ENCODE data around the gene FILIP1L.

DNA sequence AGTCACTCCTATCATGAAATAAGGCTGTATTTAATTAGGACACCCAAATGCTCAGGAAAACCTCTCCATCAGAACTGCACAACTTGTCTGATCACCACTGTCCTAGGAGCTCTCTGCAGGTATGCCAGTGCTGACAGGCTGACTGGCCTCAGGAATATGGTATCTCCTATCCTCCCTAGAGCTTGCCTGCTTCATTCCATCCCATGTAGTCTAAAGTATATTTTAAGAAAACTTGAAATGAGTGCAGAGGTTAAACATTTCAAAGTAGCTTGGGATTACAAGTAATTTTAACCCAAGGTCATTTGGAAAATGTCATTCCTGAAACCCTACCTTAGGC, 23.7 kb downstream of the FILIP1L start:
- TF ChIP-seq, protein P1, sequence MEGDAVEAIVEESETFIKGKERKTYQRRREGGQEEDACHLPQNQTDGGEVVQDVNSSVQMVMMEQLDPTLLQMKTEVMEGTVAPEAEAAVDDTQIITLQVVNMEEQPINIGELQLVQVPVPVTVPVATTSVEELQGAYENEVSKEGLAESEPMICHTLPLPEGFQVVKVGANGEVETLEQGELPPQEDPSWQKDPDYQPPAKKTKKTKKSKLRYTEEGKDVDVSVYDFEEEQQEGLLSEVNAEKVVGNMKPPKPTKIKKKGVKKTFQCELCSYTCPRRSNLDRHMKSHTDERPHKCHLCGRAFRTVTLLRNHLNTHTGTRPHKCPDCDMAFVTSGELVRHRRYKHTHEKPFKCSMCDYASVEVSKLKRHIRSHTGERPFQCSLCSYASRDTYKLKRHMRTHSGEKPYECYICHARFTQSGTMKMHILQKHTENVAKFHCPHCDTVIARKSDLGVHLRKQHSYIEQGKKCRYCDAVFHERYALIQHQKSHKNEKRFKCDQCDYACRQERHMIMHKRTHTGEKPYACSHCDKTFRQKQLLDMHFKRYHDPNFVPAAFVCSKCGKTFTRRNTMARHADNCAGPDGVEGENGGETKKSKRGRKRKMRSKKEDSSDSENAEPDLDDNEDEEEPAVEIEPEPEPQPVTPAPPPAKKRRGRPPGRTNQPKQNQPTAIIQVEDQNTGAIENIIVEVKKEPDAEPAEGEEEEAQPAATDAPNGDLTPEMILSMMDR (IDR thresholded peaks at IDR 0.05) = no peak
- TF ChIP-seq POLR2A (IDR thresholded peaks at IDR 0.05) = no peak

Measured in thyroid gland (tissue), 4 donors.